ENCODE results near the gene HDAC5.
"Not testable (repeated sequence)": the region's sequence is repeated elsewhere in the genome, so short reads cannot be mapped to it uniquely, and the experiment has no call there.

DNA sequence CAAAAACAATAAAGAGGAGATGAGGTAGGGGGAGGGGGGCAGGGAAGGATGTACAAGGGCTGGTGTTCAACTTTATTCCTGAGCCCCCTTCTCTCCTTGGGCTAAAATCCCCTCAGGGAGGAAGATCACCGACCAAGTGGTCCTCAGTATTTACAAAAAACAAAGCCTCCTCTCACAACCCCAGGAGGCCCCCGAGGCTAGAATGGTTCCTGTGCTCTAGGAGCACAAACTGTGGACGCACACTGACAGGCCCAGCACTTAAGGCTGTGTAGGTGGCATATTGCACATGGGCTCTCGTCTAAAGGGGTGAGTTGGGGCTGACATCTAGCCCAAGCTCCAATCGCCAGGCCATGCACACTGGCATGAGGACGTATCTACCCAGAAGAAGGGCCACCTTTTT is 21.6 kb downstream of the HDAC5 start:
- not testable (repeated sequence) for TF ChIP-seq MAFK (IDR thresholded peaks at IDR 0.05; ENCODE audit: low read depth, low read length)
- TF ChIP-seq, protein P1, sequence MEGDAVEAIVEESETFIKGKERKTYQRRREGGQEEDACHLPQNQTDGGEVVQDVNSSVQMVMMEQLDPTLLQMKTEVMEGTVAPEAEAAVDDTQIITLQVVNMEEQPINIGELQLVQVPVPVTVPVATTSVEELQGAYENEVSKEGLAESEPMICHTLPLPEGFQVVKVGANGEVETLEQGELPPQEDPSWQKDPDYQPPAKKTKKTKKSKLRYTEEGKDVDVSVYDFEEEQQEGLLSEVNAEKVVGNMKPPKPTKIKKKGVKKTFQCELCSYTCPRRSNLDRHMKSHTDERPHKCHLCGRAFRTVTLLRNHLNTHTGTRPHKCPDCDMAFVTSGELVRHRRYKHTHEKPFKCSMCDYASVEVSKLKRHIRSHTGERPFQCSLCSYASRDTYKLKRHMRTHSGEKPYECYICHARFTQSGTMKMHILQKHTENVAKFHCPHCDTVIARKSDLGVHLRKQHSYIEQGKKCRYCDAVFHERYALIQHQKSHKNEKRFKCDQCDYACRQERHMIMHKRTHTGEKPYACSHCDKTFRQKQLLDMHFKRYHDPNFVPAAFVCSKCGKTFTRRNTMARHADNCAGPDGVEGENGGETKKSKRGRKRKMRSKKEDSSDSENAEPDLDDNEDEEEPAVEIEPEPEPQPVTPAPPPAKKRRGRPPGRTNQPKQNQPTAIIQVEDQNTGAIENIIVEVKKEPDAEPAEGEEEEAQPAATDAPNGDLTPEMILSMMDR (IDR thresholded peaks at IDR 0.05; ENCODE audit: control extremely low read depth in 1 of 3, insufficient read depth in 1 of 3, low read depth in 1 of 3, low read length in 3 of 3) = not testable (repeated sequence)

All from H1 (cell line).